Tibial artery (tissue), 4 donors: Measurements from ENCODE around the gene RILPL1.
A peak's percentile ranks its signal among the peaks of the same experiment; 100 is the strongest.
"Not testable (repeated sequence)": the region's sequence is repeated elsewhere in the genome, so short reads cannot be mapped to it uniquely, and the experiment has no call there.

ENCODE experiments used
- DNase-seq, 2 donors: peaks; one replicate each; pipeline ENCODE4 v3.0.0-alpha.2; 2019
- H3K27ac ChIP-seq, 2 donors: fragments of 200-600 bp; sonication (generic) in 1 of 2; 1 replicate in 1 of 2; 2 replicates in 1 of 2; pipeline ENCODE4 v1.5.1; 2018 to 2019; ENCODE audit warnings: mild to moderate bottlenecking in 1 of 2
- H3K27me3 ChIP-seq, 2 donors: fragments of 200-600 bp; sonication (generic) in 1 of 2; one replicate each; pipeline versions ENCODE4 v1.5.1 to v1.6.0; 2016 to 2019
- H3K36me3 ChIP-seq, 3 donors: fragments of 200-600 bp; sonication (generic) in 2 of 3; one replicate each; pipeline ENCODE4 v1.5.1; 2016 to 2019; ENCODE audit warnings: mild to moderate bottlenecking in 2 of 3
- H3K4me1 ChIP-seq, 4 donors: fragments of 200-600 bp; sonication (generic) in 2 of 4; 1 replicate in 3 of 4; 2 replicates in 1 of 4; pipeline ENCODE4 v1.5.1; 2016 to 2019
- H3K4me3 ChIP-seq, 2 donors: fragments of 200-600 bp; sonication (generic) in 1 of 2; 1 replicate in 1 of 2; 2 replicates in 1 of 2; pipeline ENCODE4 v1.5.1; 2018 to 2019; ENCODE audit warnings: mild to moderate bottlenecking in 2 of 2
- H3K9me3 ChIP-seq, 3 donors: fragments of 200-600 bp; sonication (generic) in 1 of 3; one replicate each; pipeline ENCODE4 v1.5.1; 2016 to 2019
- CTCF ChIP-seq, 2 experiments: fragments of 200-600 bp in 1 of 2; fragments of 450-650 bp in 1 of 2; IDR thresholded peaks; one replicate each; pipeline ENCODE4 v1.5.1; 2017 to 2019; ENCODE audit warnings: antibody characterized with exemption in 2 of 2, mild to moderate bottlenecking in 1 of 2, moderate library complexity in 1 of 2
- intact Hi-C: fragments of 100-400 bp; cut with DNase I; formaldehyde crosslinking; loops from one replicate; pipeline ENCODE4 v1.15.0; 2023; ENCODE audit warnings: low total_unique reads

The RILPL1 gene

GRCh38 chr12:123465084-123465483 is 68.4 kb downstream of the RILPL1 start:
- Histone ChIP-seq H3K9me3 (no peaks in the 10 kb centered on the region), H3K36me3 (peaks cover 3 to 26% (median 5%) of the 10 kb centered on the region in 3 donors), H3K27me3 (no peaks in the 10 kb centered on the region), H3K4me3 (no peak overlapping the region), H3K4me1 (peaks cover 0 to 35% (median 16%) of the 10 kb centered on the region in 4 donors), H3K27ac (no peak overlapping the region)
- intact Hi-C loops: no loop called here
- DNase-seq: no peak
- TF ChIP-seq CTCF (IDR thresholded peaks at IDR 0.05): no peak

GRCh38 chr12:123463174-123463573 is 70.3 kb downstream of the RILPL1 start:
- H3K9me3 ChIP-seq, H3K4me3 ChIP-seq, intact Hi-C loops, H3K27ac ChIP-seq, H3K27me3 ChIP-seq, DNase-seq: not testable (repeated sequence)
- Histone ChIP-seq H3K36me3 (peaks cover 0 to 22% (median 5%) of the 10 kb centered on the region in 3 donors), H3K4me1 (peaks cover 0 to 50% (median 29%) of the 10 kb centered on the region in 4 donors)

- intact Hi-C loops: no loop called here
- no peaks in the 10 kb centered on the region for H3K27me3 ChIP-seq
- peak within 1 kb of the TSS; percentile 84 to 95 for H3K4me3 ChIP-seq
- peak within 1 kb of the TSS; percentile 100 for H3K27ac ChIP-seq
- H3K4me1 ChIP-seq: peaks cover 0 to 17% (median 14%) of the 10 kb centered on the region in 4 donors
- no peaks in the 10 kb centered on the region for H3K9me3 ChIP-seq
- no peak for TF ChIP-seq CTCF (IDR thresholded peaks at IDR 0.05)
- peak; percentile 82 to 90 for DNase-seq
- H3K36me3 ChIP-seq: no peaks in the 10 kb centered on the region
These were observed 75.3 kb downstream of the RILPL1 start, which contains the start of gene SNRNP35 for GRCh38 chr12:123457980-123458779. Gene SNRNP35 (plus strand): TSS chr12:123458139. CDS start chr12:123465541, 7,402 bp downstream.

DNA sequence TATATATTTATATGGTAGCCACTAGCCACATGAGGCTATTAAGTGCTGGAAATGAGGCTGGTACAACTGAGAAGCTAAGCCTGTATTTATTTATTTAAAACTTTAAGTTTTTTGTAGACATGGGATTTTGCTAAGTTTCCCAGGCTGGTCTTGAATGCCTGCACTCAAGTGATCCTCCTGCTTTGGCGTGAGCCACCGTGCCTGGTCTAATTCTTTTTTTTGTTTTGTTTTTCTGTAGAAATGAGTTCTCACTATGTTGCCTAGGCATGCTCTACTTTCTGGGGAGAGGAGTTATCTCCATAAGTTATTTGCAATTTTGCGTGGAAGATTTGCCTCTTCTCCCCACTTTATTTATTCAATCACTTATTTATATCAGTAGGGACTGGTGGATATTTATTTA is 80.4 kb downstream of the RILPL1 start:
- H3K36me3 ChIP-seq: no peaks in the 10 kb centered on the region
- H3K27me3 ChIP-seq: no peaks in the 10 kb centered on the region
- intact Hi-C loops: no loop called here
- no peaks in the 10 kb centered on the region for H3K9me3 ChIP-seq
- H3K4me1 ChIP-seq: no peaks in the 10 kb centered on the region
- no peak overlapping the region for H3K27ac ChIP-seq
- TF ChIP-seq CTCF (IDR thresholded peaks at IDR 0.05): no peak
- no peak for DNase-seq
- no peak overlapping the region for H3K4me3 ChIP-seq

- H3K4me3 ChIP-seq, H3K4me1 ChIP-seq, DNase-seq, H3K9me3 ChIP-seq, H3K36me3 ChIP-seq, H3K27me3 ChIP-seq, intact Hi-C loops, H3K27ac ChIP-seq: not testable (repeated sequence)
These were observed 81.3 kb downstream of the RILPL1 start for GRCh38 chr12:123452276-123452550.

DNA sequence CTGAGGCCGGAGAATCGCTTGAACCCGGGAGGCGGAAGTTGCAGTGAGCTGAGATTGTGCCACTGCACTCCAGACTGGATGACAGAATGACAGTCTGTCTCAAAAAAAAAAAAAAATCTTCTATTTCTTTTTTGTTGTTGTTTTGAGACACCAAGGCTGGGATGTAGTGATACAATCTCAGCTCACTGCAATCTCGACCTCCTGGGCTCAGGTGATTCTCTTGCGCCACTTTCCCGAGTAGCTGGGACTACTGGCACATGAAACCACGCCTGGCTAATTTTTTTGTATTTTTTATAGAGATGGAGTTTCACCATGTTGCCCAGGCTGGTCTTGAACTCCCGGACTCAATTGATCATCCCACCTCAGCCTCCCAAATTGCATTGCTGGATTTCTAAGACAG is 82.9 kb downstream of the RILPL1 start:
- Histone ChIP-seq H3K27me3 (no peaks in the 10 kb centered on the region), H3K27ac (no peak overlapping the region), H3K4me1 (peaks cover 0 to 18% (median 11%) of the 10 kb centered on the region in 4 donors), H3K9me3 (no peaks in the 10 kb centered on the region), H3K36me3 (no peaks in the 10 kb centered on the region), H3K4me3 (no peak overlapping the region)
- no peak for DNase-seq
- intact Hi-C loops: no loop called here
- TF ChIP-seq CTCF (IDR thresholded peaks at IDR 0.05): no peak
